ENCODE data around the gene TESK1.
"Not testable (repeated sequence)": the region's sequence is repeated elsewhere in the genome, so short reads cannot be mapped to it uniquely, and the experiment has no call there.

Gene TESK1

GRCh38 chr9:35583521-35583920 is 21.5 kb upstream of the TESK1 start:
- not testable (repeated sequence) for DNase-seq

- DNase-seq = not testable (repeated sequence)
Measured at GRCh38 chr9:35584681-35585080, 20.4 kb upstream of the TESK1 start.

- DNase-seq = not testable (repeated sequence)
Measured at GRCh38 chr9:35588506-35588905, 16.6 kb upstream of the TESK1 start.

GRCh38 chr9:35593581-35593980 is 11.5 kb upstream of the TESK1 start:
- no peak for DNase-seq

- DNase-seq = no peak
Measured at GRCh38 chr9:35594471-35594870, 10.6 kb upstream of the TESK1 start.

- not testable (repeated sequence) for DNase-seq
Measured at GRCh38 chr9:35596907-35597306, 8.2 kb upstream of the TESK1 start.

GRCh38 chr9:35598866-35599590 is 6.0 kb upstream of the TESK1 start:
- DNase-seq = no peak

- DNase-seq = no peak
Measured at GRCh38 chr9:35599763-35600604, 5.1 kb upstream of the TESK1 start.

- no peak for DNase-seq
Measured at GRCh38 chr9:35603506-35603985, 1.5 kb upstream of the TESK1 start.

- peak; percentile 100 for DNase-seq
Measured at GRCh38 chr9:35603986-35604577, 980 bp upstream of the TESK1 start.

- DNase-seq = peak; percentile 30
Measured at GRCh38 chr9:35605351-35606137, 482 bp downstream of the TESK1 start.

- no peak for DNase-seq
Measured at GRCh38 chr9:35606138-35606504, 1.1 kb downstream of the TESK1 start.

- DNase-seq = no peak
Measured at GRCh38 chr9:35606726-35607125, 1.7 kb downstream of the TESK1 start.

GRCh38 chr9:35608221-35608620 is 3.2 kb downstream of the TESK1 start:
- DNase-seq = no peak

- DNase-seq = no peak
Measured at GRCh38 chr9:35609001-35609819, 4.1 kb downstream of the TESK1 start.

- no peak for DNase-seq
Measured at GRCh38 chr9:35609820-35610163, 4.7 kb downstream of the TESK1 start.

- DNase-seq = peak; percentile 54
Measured at GRCh38 chr9:35611230-35611797, 6.3 kb downstream of the TESK1 start.

GRCh38 chr9:35612066-35612465 is 7.0 kb downstream of the TESK1 start:
- DNase-seq = not testable (repeated sequence)

GRCh38 chr9:35612843-35613242 is 7.8 kb downstream of the TESK1 start:
- DNase-seq = no peak

GRCh38 chr9:35615981-35616680 is 11.1 kb downstream of the TESK1 start:
- no peak for DNase-seq
